ENCODE measurements around the gene PRICKLE2.

PRICKLE2 gene

DNA sequence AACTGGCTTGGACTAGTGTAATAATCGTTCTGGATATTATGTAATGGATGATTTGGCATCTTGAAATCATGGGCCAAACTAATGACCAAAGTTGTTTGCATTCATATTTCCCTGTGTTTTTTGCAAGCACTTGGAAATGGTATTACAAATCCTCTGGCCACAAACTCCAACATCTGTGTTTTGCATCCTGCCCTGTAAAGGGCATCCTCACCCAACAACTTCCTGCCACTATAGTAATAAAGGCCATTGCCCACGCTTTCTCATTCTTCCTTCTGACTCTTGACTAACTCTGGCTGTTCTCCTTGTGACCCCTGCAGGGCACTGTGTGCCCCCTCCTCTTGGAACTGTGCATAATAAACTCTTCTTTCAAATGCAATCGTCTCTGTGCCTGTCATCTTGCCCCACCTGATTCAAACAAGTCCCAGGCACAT is 176.6 kb downstream of the PRICKLE2 start:
- WGBS (ENCODE audit: insufficient coverage) = 13% methylated on average over 3 of the region's 3 CpGs

DNA sequence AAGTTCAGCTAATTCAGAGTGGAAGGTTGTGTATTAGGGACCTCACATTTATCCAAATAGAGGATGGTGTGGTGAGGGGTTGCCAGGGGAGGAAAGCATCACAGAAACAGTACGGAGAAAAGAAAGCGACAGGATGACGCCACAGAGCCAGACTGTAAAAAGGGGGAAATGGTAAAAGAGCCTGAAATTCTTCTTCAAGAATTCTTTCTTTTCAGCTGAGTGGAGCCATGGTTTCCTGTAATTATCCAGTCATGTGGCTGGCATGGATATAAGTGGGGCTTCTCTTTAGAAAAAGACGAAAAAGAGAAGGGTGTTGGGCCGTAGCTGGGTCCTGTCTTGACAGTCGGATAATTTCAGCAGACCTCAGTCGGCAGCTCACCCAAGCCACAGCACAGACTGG is 177.5 kb downstream of the PRICKLE2 start:
- H3K4me1 ChIP-seq (ENCODE audit: control extremely low read depth in 1 of 4, control insufficient read depth in 4 of 4, insufficient read depth in 4 of 4, low read length in 3 of 4) = peaks cover 0 to 5% (median 0%) of the 10 kb centered on the region in 4 experiments
- DNase-seq = no peak
- ChIA-PET POLR2A (no interaction called here), CTCF (no interaction called here)
- H3K4me3 ChIP-seq (ENCODE audit: control insufficient read depth in 1 of 7, extremely low read depth in 1 of 7, insufficient read depth in 4 of 7, low read depth in 2 of 7, low read length in 6 of 7) = no peak overlapping the region
- peaks cover 2 to 25% (median 12%) of the 10 kb centered on the region in 5 experiments for H3K27me3 ChIP-seq (replicated peaks in 2 of 5; ENCODE audit: control insufficient read depth in 4 of 5, insufficient read depth in 5 of 5, low read length in 4 of 5)
- no peak overlapping the region for H3K27ac ChIP-seq (ENCODE audit: insufficient read depth in 1 of 2, low read depth in 1 of 2, low read length in 2 of 2, poor library complexity in 1 of 2, severe bottlenecking in 2 of 2)
- 89% methylated on average over 7 of the region's 7 CpGs for WGBS (ENCODE audit: insufficient coverage)
- no peaks in the 10 kb centered on the region for H3K36me3 ChIP-seq (ENCODE audit: control insufficient read depth in 4 of 4, insufficient read depth in 4 of 4, low read length in 3 of 4)
- no peaks in the 10 kb centered on the region for H3K9me3 ChIP-seq (ENCODE audit: control extremely low read depth in 1 of 5, control insufficient read depth in 4 of 5, insufficient read depth in 2 of 5, low read depth in 1 of 5, low read length in 4 of 5)

More for the DNA sequence above, 176.6 kb downstream of the PRICKLE2 start:
- Histone ChIP-seq H3K4me1 (ENCODE audit: control extremely low read depth in 1 of 4, control insufficient read depth in 4 of 4, insufficient read depth in 4 of 4, low read length in 3 of 4) (peaks cover 0 to 5% (median 0%) of the 10 kb centered on the region in 4 experiments), H3K36me3 (ENCODE audit: control insufficient read depth in 4 of 4, insufficient read depth in 4 of 4, low read length in 3 of 4) (no peaks in the 10 kb centered on the region), H3K27me3 (replicated peaks in 2 of 5; ENCODE audit: control insufficient read depth in 4 of 5, insufficient read depth in 5 of 5, low read length in 4 of 5) (peaks cover 2 to 25% (median 12%) of the 10 kb centered on the region in 5 experiments), H3K4me3 (ENCODE audit: control insufficient read depth in 1 of 7, extremely low read depth in 1 of 7, insufficient read depth in 4 of 7, low read depth in 2 of 7, low read length in 6 of 7) (no peak overlapping the region), H3K9me3 (ENCODE audit: control extremely low read depth in 1 of 5, control insufficient read depth in 4 of 5, insufficient read depth in 2 of 5, low read depth in 1 of 5, low read length in 4 of 5) (no peaks in the 10 kb centered on the region), H3K27ac (ENCODE audit: insufficient read depth in 1 of 2, low read depth in 1 of 2, low read length in 2 of 2, poor library complexity in 1 of 2, severe bottlenecking in 2 of 2) (no peak overlapping the region)
- DNase-seq = peak; percentile 16 to 81 (median 74)
- ChIA-PET CTCF (interaction anchor here (0.9 kb wide), 1 partner anchor 8 kb away, joined by 3 read pairs; no protein-coding TSS in a partner anchor), POLR2A (no interaction called here)

DNA sequence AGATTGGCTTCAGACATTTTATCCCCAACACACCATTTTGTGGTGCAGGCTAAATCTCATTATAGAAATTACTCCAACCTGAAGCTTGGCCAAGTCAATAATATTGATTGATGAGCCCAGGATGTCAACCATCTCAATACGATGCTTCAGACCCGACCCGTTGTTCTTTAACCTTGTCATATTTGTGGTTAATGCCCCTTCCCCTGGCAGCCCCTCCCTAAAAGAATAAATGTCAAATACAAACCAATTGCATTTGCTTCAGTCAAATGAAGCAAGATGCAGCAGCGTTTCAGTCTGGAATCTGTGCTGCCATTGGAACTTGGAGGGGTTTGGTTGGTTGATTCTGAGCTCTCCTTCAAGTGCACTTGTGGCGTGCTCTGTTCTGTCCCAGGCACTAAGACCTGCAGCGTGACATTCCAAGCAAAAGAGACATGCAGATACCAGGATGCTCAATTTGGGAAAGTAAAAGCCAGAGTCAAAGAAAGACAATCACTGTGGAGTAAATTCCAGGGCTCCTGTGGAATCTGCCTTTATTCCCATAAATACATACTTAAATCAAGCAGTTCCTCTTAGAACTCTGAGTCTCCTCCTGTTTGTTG is 178.2 kb downstream of the PRICKLE2 start:
- H3K27ac ChIP-seq (ENCODE audit: insufficient read depth in 1 of 2, low read depth in 1 of 2, low read length in 2 of 2, poor library complexity in 1 of 2, severe bottlenecking in 2 of 2) = no peak overlapping the region
- ChIA-PET CTCF (interaction anchor here (0.6 kb wide), 1 partner anchor 23 kb away, joined by 3 read pairs; no protein-coding TSS in a partner anchor), POLR2A (no interaction called here)
- H3K9me3 ChIP-seq (ENCODE audit: control extremely low read depth in 1 of 5, control insufficient read depth in 4 of 5, insufficient read depth in 2 of 5, low read depth in 1 of 5, low read length in 4 of 5) = no peaks in the 10 kb centered on the region
- H3K36me3 ChIP-seq (ENCODE audit: control insufficient read depth in 4 of 4, insufficient read depth in 4 of 4, low read length in 3 of 4) = no peaks in the 10 kb centered on the region
- H3K27me3 ChIP-seq (replicated peaks in 2 of 5; ENCODE audit: control insufficient read depth in 4 of 5, insufficient read depth in 5 of 5, low read length in 4 of 5) = peaks cover 2 to 25% (median 12%) of the 10 kb centered on the region in 5 experiments
- H3K4me1 ChIP-seq (ENCODE audit: control extremely low read depth in 1 of 4, control insufficient read depth in 4 of 4, insufficient read depth in 4 of 4, low read length in 3 of 4) = peaks cover 0 to 5% (median 0%) of the 10 kb centered on the region in 4 experiments
- 83% methylated on average over 3 of the region's 6 CpGs for whole genome bisulfite sequencing (ENCODE audit: insufficient coverage)
- DNase-seq = no peak
- no peak overlapping the region for H3K4me3 ChIP-seq (ENCODE audit: control insufficient read depth in 1 of 7, extremely low read depth in 1 of 7, insufficient read depth in 4 of 7, low read depth in 2 of 7, low read length in 6 of 7)

DNA sequence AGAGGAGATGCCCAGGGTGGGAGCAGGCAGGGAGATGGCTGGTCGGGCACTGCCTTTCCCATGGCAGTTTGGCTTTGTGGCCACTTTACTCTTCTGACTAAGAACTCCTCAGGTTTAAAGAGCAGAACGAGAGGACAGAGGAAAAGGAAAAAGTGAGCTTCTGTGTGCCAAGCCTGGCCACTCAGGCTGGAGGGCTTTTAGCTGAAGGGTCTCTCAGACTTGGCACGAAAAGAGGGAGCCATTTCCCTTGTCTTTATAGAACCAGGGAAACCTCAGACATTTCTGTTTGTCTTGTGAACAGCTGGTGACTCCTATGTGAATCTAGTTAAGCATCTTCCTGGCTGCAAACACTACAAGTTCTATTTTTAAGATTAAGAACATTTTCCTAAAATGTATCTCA is 178.7 kb downstream of the PRICKLE2 start:
- POLR2A ChIA-PET = no interaction called here

DNA sequence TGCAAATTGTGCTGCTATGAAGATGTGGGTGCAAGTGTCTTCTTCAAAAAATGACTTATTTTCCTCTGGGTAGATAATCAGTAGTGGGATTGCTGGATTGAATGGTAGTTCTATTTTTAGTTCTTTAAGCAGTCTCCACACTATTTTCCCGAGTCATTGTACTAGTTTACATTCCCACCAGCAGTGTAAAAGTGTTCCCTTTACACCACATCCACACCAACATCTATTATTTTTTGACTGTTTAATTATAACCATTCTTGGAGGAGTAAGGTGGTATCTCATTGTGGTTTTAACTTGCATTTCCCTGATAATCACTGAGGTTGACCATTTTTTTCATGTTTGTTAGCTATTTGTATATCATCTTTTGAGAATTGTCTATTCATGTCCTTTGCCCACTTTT is 182.3 kb downstream of the PRICKLE2 start:
- H3K4me1 ChIP-seq (ENCODE audit: control extremely low read depth in 1 of 4, control insufficient read depth in 4 of 4, insufficient read depth in 4 of 4, low read length in 3 of 4) = no peaks in the 10 kb centered on the region
- WGBS (ENCODE audit: insufficient coverage) = no CpG with 5 or more reads among the region's 1 CpG
- no peak overlapping the region for H3K27ac ChIP-seq (ENCODE audit: insufficient read depth in 1 of 2, low read depth in 1 of 2, low read length in 2 of 2, poor library complexity in 1 of 2, severe bottlenecking in 2 of 2)
- ChIA-PET POLR2A (no interaction called here), CTCF (interaction anchor here (1.1 kb wide), 1 partner anchor 45 kb away, joined by 3 read pairs; no protein-coding TSS in a partner anchor)
- no peak overlapping the region for H3K4me3 ChIP-seq (ENCODE audit: control insufficient read depth in 1 of 7, extremely low read depth in 1 of 7, insufficient read depth in 4 of 7, low read depth in 2 of 7, low read length in 6 of 7)
- peaks cover 2 to 32% (median 15%) of the 10 kb centered on the region in 5 experiments for H3K27me3 ChIP-seq (replicated peaks in 2 of 5; ENCODE audit: control insufficient read depth in 4 of 5, insufficient read depth in 5 of 5, low read length in 4 of 5)
- H3K9me3 ChIP-seq (ENCODE audit: control extremely low read depth in 1 of 5, control insufficient read depth in 4 of 5, insufficient read depth in 2 of 5, low read depth in 1 of 5, low read length in 4 of 5) = no peaks in the 10 kb centered on the region
- no peaks in the 10 kb centered on the region for H3K36me3 ChIP-seq (ENCODE audit: control insufficient read depth in 4 of 4, insufficient read depth in 4 of 4, low read length in 3 of 4)
- DNase-seq = no peak

More for the DNA sequence above, 178.7 kb downstream of the PRICKLE2 start:
- 85% methylated on average over 3 of the region's 3 CpGs for WGBS (ENCODE audit: insufficient coverage)
- Histone ChIP-seq H3K4me3 (ENCODE audit: control insufficient read depth in 1 of 7, extremely low read depth in 1 of 7, insufficient read depth in 4 of 7, low read depth in 2 of 7, low read length in 6 of 7) (no peak overlapping the region), H3K27ac (ENCODE audit: insufficient read depth in 1 of 2, low read depth in 1 of 2, low read length in 2 of 2, poor library complexity in 1 of 2, severe bottlenecking in 2 of 2) (no peak overlapping the region), H3K9me3 (ENCODE audit: control extremely low read depth in 1 of 5, control insufficient read depth in 4 of 5, insufficient read depth in 2 of 5, low read depth in 1 of 5, low read length in 4 of 5) (no peaks in the 10 kb centered on the region), H3K27me3 (replicated peaks in 2 of 5; ENCODE audit: control insufficient read depth in 4 of 5, insufficient read depth in 5 of 5, low read length in 4 of 5) (peaks cover 2 to 25% (median 12%) of the 10 kb centered on the region in 5 experiments), H3K36me3 (ENCODE audit: control insufficient read depth in 4 of 4, insufficient read depth in 4 of 4, low read length in 3 of 4) (no peaks in the 10 kb centered on the region), H3K4me1 (ENCODE audit: control extremely low read depth in 1 of 4, control insufficient read depth in 4 of 4, insufficient read depth in 4 of 4, low read length in 3 of 4) (peaks cover 0 to 5% (median 0%) of the 10 kb centered on the region in 4 experiments)
- CTCF ChIA-PET = interaction anchor here (0.6 kb wide), 1 partner anchor 23 kb away, joined by 3 read pairs; no protein-coding TSS in a partner anchor
- no peak for DNase-seq

Measured in common myeloid progenitor, CD34-positive (primary cell).